ENCODE results near the gene AHNAK.
"Not testable (repeated sequence)": the region's sequence is repeated elsewhere in the genome, so short reads cannot be mapped to it uniquely, and the experiment has no call there.

Gene AHNAK

GRCh38 chr11:62499944-62500649 is 46.5 kb downstream of the AHNAK start:
- DNase-seq, result peak in 3 of 56 donors; percentile 4 to 13 (median 4)

- not testable (repeated sequence) for DNase-seq
These were observed 47.2 kb downstream of the AHNAK start for GRCh38 chr11:62499311-62499943.

GRCh38 chr11:62498492-62499286 is 47.9 kb downstream of the AHNAK start:
- no peak for DNase-seq

GRCh38 chr11:62498031-62498430 is 48.6 kb downstream of the AHNAK start:
- no peak for DNase-seq

GRCh38 chr11:62497132-62497801 is 49.3 kb downstream of the AHNAK start:
- DNase-seq, result peak in 33 of 56 donors; percentile 3 to 48 (median 26)

GRCh38 chr11:62496676-62497075 is 49.9 kb downstream of the AHNAK start:
- no peak for DNase-seq

- no peak for DNase-seq
These were observed 52.4 kb downstream of the AHNAK start for GRCh38 chr11:62494246-62494645.

GRCh38 chr11:62493801-62494200 is 52.8 kb downstream of the AHNAK start:
- no peak for DNase-seq

- DNase-seq, result no peak
These were observed 54.0 kb downstream of the AHNAK start for GRCh38 chr11:62492586-62492985.

- DNase-seq, result no peak
These were observed 54.9 kb downstream of the AHNAK start for GRCh38 chr11:62491571-62492329.

GRCh38 chr11:62489204-62489603 is 57.4 kb downstream of the AHNAK start:
- DNase-seq, result no peak

- DNase-seq, result peak in 6 of 56 donors; percentile 11 to 50 (median 14)
These were observed 58.7 kb downstream of the AHNAK start for GRCh38 chr11:62487738-62488551.

- no peak for DNase-seq
These were observed 59.5 kb downstream of the AHNAK start for GRCh38 chr11:62487136-62487535.

GRCh38 chr11:62484352-62484751 is 62.3 kb downstream of the AHNAK start:
- no peak for DNase-seq

GRCh38 chr11:62482753-62483152 is 63.9 kb downstream of the AHNAK start:
- no peak for DNase-seq

GRCh38 chr11:62479631-62480201 is 66.9 kb downstream of the AHNAK start:
- no peak for DNase-seq

GRCh38 chr11:62477927-62478326 is 68.7 kb downstream of the AHNAK start:
- no peak for DNase-seq

- DNase-seq, result peak in 3 of 56 donors; percentile 3 to 21 (median 6)
These were observed 74.3 kb downstream of the AHNAK start for GRCh38 chr11:62472063-62472884.

GRCh38 chr11:62471603-62472002 is 75.0 kb downstream of the AHNAK start:
- no peak for DNase-seq
